NCI-H526 (cell line): ENCODE data around the gene UNC5B.
A peak's percentile ranks its signal among the peaks of the same experiment; 100 is the strongest.

Experiments
- DNase-seq, 2 experiments: peaks; one replicate each; lab custom pipeline; 2025; lab: John Stamatoyannopoulos, UW

Gene UNC5B

DNA sequence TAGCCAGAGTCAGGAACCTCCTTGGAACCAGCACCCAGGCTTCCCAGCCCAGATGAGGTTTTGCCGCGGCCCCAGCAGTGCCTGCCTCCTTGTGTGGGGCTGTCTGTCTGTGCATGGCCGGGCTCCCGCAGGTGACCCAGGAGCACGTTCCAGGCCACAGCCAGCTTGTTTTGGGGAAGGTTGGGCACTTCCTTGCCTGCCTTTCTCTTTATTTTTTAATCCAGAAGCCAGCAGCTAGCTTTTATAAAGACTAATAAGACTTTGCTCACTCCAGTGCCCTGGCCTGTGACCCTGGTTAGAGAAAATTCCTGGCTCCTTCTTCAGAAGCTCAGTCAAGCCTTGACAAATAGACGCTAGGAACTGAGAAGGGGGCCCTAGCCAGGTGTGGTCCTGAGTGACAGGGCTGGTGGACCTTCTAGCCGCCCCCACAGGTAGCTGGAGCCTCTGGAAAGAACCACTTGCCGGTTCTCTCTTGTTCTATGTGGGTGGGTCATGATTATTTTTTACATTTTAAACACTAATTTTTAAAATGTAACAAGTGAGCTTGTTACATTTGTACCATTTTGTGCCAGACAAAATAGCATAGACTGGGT is 107.5 kb downstream of the UNC5B start:
- no peak for DNase-seq

DNA sequence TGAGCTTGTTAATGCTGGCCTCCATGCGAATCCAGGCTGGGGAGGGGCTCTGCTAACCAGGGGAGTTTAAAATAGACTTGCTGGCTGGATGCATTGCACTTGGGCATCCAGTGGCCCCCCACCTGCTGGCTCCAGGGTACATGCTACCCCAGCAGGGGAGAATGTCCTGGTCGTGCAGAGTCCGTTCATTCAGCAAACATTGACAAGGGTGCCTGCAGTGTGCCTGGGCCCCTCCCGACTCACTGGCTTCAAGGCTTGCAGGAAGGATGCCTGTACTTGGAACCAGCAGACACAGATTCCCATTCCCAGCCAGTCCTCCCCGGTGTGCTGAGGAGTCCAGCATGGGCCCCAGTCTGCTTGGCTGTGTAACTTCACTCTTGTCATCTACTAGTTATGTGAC is 108.2 kb downstream of the UNC5B start:
- no peak for DNase-seq

DNA sequence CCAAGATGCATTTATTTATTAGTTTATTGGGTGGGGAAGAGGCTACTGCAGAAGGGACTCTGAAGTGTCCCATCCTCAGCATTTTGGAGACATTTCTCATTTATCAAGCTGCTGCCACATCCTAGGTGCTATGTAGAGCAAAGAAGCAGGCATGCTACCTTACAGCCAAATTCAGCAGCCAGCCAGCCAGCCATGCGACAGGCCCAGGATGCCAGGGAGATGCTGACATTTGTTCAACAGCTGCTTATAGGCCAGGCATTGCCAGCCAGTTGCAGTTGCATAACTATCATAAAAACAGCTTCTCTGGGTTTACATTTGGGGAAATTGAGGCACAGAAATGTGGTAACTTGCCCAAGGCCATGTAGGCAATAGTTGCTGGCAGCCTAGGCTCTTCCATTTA is 109.0 kb downstream of the UNC5B start:
- no peak for DNase-seq

- DNase-seq = peak in 1 of 2 experiments; percentile 21
These were observed 111.0 kb downstream of the UNC5B start for GRCh38 chr10:71323407-71323806.

- no peak for DNase-seq
These were observed 112.4 kb downstream of the UNC5B start for GRCh38 chr10:71324743-71325142.

GRCh38 chr10:71325267-71325666 is 112.9 kb downstream of the UNC5B start:
- no peak for DNase-seq

DNA sequence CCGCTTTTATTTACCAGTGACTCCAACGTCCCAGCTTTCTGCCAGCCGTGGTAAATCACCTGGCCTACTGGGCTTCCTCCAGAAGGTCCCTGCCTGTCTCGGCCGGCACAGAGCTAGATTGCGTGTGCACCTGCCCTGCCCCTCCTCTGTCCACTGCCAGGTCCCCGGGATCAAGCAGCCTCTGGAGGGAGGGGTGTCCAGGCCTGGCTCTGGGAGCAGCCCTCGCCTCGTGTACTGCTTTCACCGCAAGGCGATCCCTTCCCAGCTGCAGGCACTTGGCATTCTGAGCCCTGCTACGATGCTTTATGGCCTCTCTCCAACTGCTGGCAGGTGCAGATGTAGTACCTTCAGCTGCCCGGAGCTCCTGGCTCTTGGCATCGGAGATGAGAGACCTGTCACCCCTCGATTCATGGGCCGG is 114.1 kb downstream of the UNC5B start:
- peak; percentile 60 to 64 for DNase-seq

DNA sequence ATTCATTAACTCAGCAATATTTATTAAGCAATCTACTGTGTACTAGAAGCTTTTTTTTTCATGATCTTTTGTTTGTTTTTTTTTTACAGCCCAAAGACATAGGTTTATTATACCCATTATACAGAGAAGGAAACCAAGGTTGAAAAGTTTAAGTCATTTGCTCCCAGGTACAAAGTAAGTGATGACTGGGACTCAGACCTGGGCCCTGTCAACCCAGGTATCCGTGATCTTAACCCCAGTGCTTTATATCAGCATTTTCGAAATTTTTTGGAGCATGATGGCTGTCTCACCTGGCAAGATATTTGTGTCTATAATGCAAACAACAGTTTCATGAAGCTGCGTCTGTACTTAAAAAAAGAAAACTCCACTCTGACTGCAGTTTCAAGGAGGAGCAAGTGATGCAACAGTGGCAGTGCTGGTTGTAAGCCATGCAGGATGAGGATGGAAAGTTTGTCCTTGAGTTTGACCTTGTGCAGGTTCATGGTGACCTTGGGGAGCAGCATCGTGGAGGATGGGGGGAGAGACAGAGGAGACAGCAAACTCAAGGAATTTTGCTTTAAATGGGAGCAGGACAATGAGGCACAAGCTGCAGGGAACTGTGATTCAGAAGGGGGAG is 118.5 kb downstream of the UNC5B start:
- no peak for DNase-seq

DNA sequence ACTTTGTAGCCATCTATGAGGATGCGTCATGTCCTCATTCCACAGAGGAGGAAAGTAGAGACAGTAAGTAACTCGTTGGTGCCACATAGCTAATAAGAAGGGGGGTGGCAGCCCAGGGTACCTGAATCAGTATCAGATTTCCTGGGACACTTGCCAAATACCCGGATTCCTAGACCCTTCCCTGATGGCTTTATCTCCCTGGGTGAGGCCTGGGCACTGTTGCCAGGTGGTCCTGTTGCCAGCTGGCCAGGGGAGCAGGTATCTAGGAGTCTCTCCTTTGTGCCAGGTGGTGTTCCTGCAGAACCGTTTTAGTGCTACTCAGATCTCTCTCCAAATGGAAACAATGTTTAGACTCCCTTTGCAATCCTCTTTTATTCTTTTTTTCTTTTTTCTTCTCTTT is 119.4 kb downstream of the UNC5B start:
- DNase-seq = no peak

GRCh38 chr10:71332466-71332865 is 120.1 kb downstream of the UNC5B start:
- DNase-seq = no peak

GRCh38 chr10:71333129-71333887 is 120.9 kb downstream of the UNC5B start:
- DNase-seq = no peak

- DNase-seq = no peak
These were observed 121.9 kb downstream of the UNC5B start for GRCh38 chr10:71334221-71334791.

DNA sequence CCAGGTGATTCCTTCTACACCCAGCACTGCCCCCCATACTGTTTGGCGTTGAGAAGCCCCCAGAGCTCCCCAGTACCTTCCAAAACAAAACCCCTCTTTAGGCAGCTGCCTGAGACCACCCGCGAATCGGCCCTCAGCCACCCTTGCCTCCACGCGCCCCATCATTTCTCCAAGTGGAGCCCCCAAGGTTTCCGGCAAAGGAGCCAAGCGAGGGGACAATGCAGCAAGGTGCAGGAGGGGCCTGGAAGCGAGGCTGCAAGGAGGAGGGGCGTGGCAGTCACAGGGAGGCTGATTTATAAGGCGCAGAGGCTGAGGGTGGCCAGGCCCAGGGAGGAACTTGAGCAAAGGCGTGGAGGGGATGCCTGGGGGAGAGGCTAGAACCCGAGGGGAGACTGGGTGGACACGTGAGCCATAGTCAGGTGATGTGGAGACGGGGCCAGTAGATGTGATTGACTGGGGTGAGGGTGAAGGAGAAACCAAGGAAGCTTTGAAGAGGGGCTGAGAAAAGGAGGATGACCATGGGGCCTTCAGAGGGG is 122.9 kb downstream of the UNC5B start:
- no peak for DNase-seq

DNA sequence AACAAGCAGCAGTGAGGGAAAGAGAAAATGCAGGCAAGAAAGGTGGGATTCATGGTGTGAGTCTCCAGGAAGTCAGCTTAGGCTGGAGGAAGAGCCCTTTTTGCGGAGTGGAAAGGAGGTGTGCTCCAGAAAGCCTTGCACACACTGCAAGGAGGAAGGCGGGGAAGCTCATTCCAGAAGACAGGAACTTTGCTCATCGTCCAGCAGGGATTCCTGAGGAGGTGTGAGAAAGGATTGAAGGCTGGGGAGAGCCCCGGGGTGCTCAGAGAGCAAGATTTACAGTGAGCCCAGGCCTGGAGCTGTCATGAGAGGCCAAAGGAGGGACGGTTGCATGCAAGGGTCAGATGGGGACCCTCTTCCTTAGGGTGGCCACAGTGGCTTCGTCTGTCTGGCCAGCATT is 124.3 kb downstream of the UNC5B start:
- no peak for DNase-seq

DNA sequence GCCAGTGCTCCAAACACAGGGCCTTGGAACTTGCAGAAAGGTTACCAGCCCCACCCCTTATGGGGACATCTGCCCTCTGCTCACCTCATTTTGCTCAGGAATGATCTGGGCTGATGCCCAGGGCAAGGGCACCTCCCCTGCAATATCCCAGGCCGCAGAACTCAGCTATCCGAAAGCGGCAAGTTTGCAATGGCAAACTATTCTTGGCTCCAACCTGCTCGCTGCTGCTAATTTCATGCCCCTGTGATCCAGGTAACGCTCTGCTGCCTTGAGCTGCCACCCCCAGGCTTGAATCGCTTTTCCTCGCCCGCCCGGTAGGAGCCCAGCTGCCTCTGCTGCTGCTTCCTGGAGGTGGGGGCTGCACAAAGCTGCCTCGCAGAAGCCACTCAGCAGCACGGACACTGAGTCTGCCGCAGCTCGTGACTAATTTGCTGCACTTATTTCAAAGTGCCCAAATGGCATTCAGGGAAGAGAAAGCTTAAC is 124.9 kb downstream of the UNC5B start:
- peak in 1 of 2 experiments; percentile 65 for DNase-seq

- DNase-seq = no peak
These were observed 126.5 kb downstream of the UNC5B start for GRCh38 chr10:71338728-71339495.

DNA sequence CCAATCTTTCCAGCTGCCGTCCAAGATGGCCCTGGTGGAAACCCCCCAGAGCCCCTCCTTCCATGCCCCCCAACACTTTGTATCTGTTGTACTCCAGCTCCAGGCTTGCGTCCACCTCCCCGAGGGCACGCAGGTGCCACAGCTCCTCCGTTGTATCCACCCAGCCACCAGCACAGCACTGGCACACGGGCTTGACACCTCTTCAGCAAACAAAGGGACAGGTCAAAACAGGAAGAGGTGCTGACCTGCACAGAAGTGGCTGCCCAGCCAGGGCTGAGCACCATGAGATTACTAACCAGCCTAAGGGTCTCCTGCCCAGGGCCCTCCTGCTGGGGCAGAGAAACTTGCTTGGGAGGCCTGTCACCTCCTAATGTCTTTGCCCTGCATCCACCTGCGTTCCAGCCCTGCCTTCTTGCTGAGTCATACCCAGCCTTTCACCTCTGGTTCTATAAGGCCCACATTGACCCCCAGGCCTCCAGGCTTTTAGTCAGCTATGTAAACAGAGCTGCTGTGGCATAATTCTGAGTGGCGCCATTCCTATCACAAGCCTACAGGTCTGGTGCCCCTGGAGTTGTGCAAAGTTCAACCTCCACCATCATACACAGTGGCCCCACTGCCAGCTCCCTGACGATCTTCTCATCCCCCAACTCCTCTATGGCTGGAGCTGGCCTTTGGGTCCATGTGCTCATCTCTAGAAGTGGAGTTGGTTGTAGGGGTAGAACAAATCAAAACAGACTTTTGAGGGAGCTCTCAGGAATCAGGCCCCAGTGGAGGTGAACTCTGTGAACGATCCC is 127.6 kb downstream of the UNC5B start:
- no peak for DNase-seq

DNA sequence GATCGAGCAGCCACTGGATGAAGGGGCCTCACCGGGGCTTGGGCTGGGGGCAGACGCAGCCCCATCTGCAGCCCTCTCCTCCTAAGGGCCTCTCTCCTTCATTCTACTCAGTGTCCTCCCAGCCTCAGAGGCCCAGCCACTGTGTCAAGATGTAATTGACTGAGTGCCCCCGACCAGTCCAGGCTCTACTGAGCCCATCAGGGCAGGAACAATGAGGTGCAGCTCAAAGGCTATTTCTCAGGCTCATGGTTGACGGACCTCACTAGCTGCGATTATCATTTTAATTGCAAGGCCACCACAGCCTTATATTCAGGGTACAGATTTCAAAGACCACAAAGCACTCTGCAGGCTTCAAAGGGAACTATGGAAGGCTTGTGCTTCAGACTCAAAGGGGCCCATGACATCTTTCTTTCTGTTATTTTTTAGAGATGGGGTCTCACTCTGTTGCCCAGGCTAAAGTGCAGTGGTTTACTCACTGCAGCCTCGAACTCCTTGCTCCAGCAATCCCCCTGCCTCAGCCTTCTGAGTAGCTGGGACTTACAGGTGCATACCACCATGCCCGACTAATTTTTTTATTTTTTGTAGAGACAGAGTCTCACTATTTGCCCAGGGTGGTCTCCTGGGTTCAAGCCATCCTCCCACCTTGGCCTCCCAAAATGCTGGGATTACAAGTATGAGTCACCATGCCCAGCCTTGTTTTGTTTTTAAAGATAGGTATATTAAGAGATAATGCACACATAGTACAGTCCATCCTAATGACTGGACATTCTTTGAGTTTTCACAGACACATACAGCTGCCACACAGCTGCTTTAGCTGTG is 130.4 kb downstream of the UNC5B start:
- no peak for DNase-seq

DNA sequence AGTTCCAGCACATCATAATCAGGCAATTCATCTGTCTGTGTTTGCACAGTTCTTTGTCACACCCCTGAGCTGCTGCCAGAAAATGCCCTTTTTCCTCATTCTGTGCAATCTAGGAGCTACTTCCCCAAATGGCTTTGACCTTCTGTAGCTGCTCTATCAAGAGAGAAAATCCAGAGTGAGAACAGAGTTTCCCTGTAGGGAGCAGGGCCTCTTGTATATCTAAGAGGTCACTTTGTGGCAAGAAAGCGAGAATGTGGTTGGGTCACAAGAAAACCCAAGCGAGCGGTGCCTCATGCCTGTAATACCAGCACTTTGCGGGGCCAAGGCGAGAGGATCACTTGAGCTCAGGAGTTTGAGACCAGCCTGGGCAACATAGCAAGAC is 131.0 kb downstream of the UNC5B start:
- DNase-seq = no peak
